HCEC 1CT (cell line): ENCODE measurements around the gene BSPRY.
"Not testable (repeated sequence)": the region's sequence is repeated elsewhere in the genome, so short reads cannot be mapped to it uniquely, and the experiment has no call there.

ENCODE experiments used
- DNase-seq: peaks from one replicate; pipeline ENCODE4 v3.0.0-alpha.2; 2017

BSPRY gene

GRCh38 chr9:113398796-113399195 lies 49.5 kb downstream of the BSPRY start:
- no peak for DNase-seq

- no peak for DNase-seq
Measured at GRCh38 chr9:113399646-113400200, 50.4 kb downstream of the BSPRY start.

- DNase-seq = peak; percentile 97
Measured at GRCh38 chr9:113401027-113401792, 51.9 kb downstream of the BSPRY start, which contains the start of gene ALAD. Gene ALAD (minus strand): TSS chr9:113401284. CDS start chr9:113393559, 7,725 bp downstream.

GRCh38 chr9:113403646-113404045 lies 54.3 kb downstream of the BSPRY start:
- no peak for DNase-seq

- DNase-seq = not testable (repeated sequence)
Measured at GRCh38 chr9:113406353-113406752, 57.0 kb downstream of the BSPRY start.

- peak; percentile 71 for DNase-seq
Measured at GRCh38 chr9:113406873-113407511, 57.7 kb downstream of the BSPRY start.

GRCh38 chr9:113409481-113409880 lies 60.1 kb downstream of the BSPRY start:
- DNase-seq = no peak

- peak; percentile 15 for DNase-seq
Measured at GRCh38 chr9:113409883-113410206, 60.5 kb downstream of the BSPRY start.

GRCh38 chr9:113410207-113410864 lies 61.0 kb downstream of the BSPRY start, which contains the start of the genes C9orf43 and POLE3:
Gene C9orf43 (plus strand): TSS chr9:113410747. CDS start chr9:113413494, 2,747 bp downstream.
Gene POLE3 (minus strand): TSS chr9:113410675. CDS start chr9:113410293, 382 bp downstream.
- DNase-seq = peak; percentile 96

GRCh38 chr9:113416149-113416721 lies 66.9 kb downstream of the BSPRY start:
- no peak for DNase-seq

- no peak for DNase-seq
Measured at GRCh38 chr9:113417370-113417769, 68.0 kb downstream of the BSPRY start.
